OCI-LY7 (cell line): ENCODE data around the gene LCN2. TPM values are rescaled to one million over a fixed set of nuclear protein-coding genes. Genes with fewer than 3 reads are reported as not detected.

Experiments
- BruUV-seq: library from RNA; stranded (reverse); fragments of 400-500 nt; replicated peaks from 2 replicates; lab custom pipeline; 2021; lab: Mats Ljungman, UMichigan
- CTCF ChIA-PET: fragments of 300-600 bp; sonication (Branson Sonifier 250); formaldehyde crosslinking; loops from one replicate; lab custom pipeline; 2022; ENCODE audit warnings: antibody characterized with exemption; ENCODE audit not compliant: unreplicated experiment; lab: Charles Lee
- POLR2A ChIA-PET: fragments of 300-600 bp; sonication (Branson Sonifier 250); formaldehyde crosslinking; loops from one replicate; lab custom pipeline; 2022; ENCODE audit warnings: antibody characterized with exemption; lab: Charles Lee
- DNase-seq: peaks from one replicate; pipeline ENCODE4 v3.0.0-alpha.2; 2015; ENCODE audit warnings: low spot score
- H2AFZ ChIP-seq: fragments of 200-600 bp; sonication (generic), shearing (Covaris generic); 2 replicates; pipeline ENCODE4 v1.6.1; 2014; ENCODE audit warnings: mild to moderate bottlenecking, antibody characterized with exemption, low read length, moderate library complexity
- H3K27ac ChIP-seq: fragments of 200-600 bp; sonication (generic); 2 replicates; pipeline ENCODE4 v1.5.1; 2014; ENCODE audit warnings: mixed run types, low read depth, mild to moderate bottlenecking, moderate library complexity, low read length, inconsistent platforms; ENCODE audit not compliant: poor library complexity, severe bottlenecking
- H3K36me3 ChIP-seq: fragments of 200-600 bp; sonication (generic); 2 replicates; pipeline ENCODE4 v1.6.1; 2014; ENCODE audit warnings: mild to moderate bottlenecking, antibody characterized with exemption, low read length, moderate library complexity, mixed read lengths; ENCODE audit not compliant: insufficient read depth
- H3K4me1 ChIP-seq: fragments of 200-600 bp; sonication (generic); 2 replicates; pipeline ENCODE4 v1.5.1; 2014; ENCODE audit warnings: mild to moderate bottlenecking, low read length; ENCODE audit not compliant: insufficient read depth, poor library complexity, severe bottlenecking
- H3K4me2 ChIP-seq: fragments of 200-600 bp; sonication (generic); 2 replicates; pipeline ENCODE4 v1.6.1; 2014; ENCODE audit warnings: mild to moderate bottlenecking, low read length
- H3K4me3 ChIP-seq: fragments of 200-600 bp; sonication (generic); 2 replicates; pipeline ENCODE4 v1.5.1; 2014; ENCODE audit warnings: mild to moderate bottlenecking, low read depth, low read length; ENCODE audit not compliant: poor library complexity, severe bottlenecking
- H3K79me2 ChIP-seq: fragments of 200-600 bp; sonication (generic); 2 replicates; pipeline ENCODE4 v1.6.1; 2016; ENCODE audit warnings: low read depth, mild to moderate bottlenecking, low read length, moderate library complexity, mixed read lengths; ENCODE audit not compliant: insufficient read depth
- H3K9me2 ChIP-seq: fragments of 200-600 bp; sonication (generic); 2 replicates; pipeline ENCODE4 v1.6.1; 2016; ENCODE audit warnings: mild to moderate bottlenecking, low read length, mixed read lengths; ENCODE audit not compliant: insufficient read depth
- H3K9me3 ChIP-seq: fragments of 200-600 bp; sonication (generic); 2 replicates; pipeline ENCODE4 v1.6.1; 2014; ENCODE audit warnings: mild to moderate bottlenecking, mixed run types, low read length, mixed read lengths
- H4K20me1 ChIP-seq: fragments of 200-600 bp; sonication (generic); 2 replicates; pipeline ENCODE4 v1.6.1; 2014; ENCODE audit warnings: mild to moderate bottlenecking, antibody characterized with exemption, low read length, moderate library complexity, mixed read lengths; ENCODE audit not compliant: insufficient read depth
- CTCF ChIP-seq: fragments of 200-600 bp; sonication (generic); conservative IDR thresholded peaks from 2 replicates; pipeline ENCODE4 v1.5.1; 2014; ENCODE audit warnings: mild to moderate bottlenecking, antibody characterized with exemption, low read length, moderate library complexity, mixed read lengths
- EZH2phosphoT487 ChIP-seq: fragments of 200-600 bp; sonication (generic); IDR thresholded peaks from 2 replicates; pipeline ENCODE4 v1.6.1; 2018; ENCODE audit warnings: low read depth, borderline replicate concordance, mild to moderate bottlenecking, mixed run types, antibody characterized with exemption, low read length, moderate library complexity, mixed read lengths
- intact Hi-C: fragments of 100-400 bp; cut with micrococcal nuclease; formaldehyde crosslinking; loops from one replicate; pipeline ENCODE4 v1.10.0; 2022; ENCODE audit not compliant: unreplicated experiment
- total RNA-seq, 2 experiments: library from RNA; depleted of rRNA in 1 of 2; stranded (reverse); fragments of >200 nt in 1 of 2; shearing (Covaris generic) in 1 of 2; gene quantifications; 2 replicates each; pipeline ENCODE4 v1.2.3, GENCODE V29; 2014 to 2022

LCN2 gene
- total RNA-seq, 2 experiments from 2014 or later: not detected

GRCh38 chr9:128192601-128193371 lies 43.5 kb downstream of the LCN2 start:
- intact Hi-C loops: loop anchor here (5.0 kb wide), 1 partner anchor 65 kb away; the partner anchor contains the start of gene PTGES2
- H3K27ac ChIP-seq: no peak overlapping the region
- no peaks in the 10 kb centered on the region for H3K9me3 ChIP-seq
- peaks cover 14% of the 10 kb centered on the region for H3K36me3 ChIP-seq
- no peak for DNase-seq
- no peaks in the 10 kb centered on the region for H3K79me2 ChIP-seq
- H2AFZ ChIP-seq: no peak overlapping the region
- peak overlapping the region; percentile 5; the same call in 1 of the 2 replicates for H3K4me2 ChIP-seq
- no peaks in the 10 kb centered on the region for H3K9me2 ChIP-seq
- ChIA-PET CTCF (interaction anchor here (0.6 kb wide), 1 partner anchor 133 kb away, joined by 4 read pairs; no protein-coding TSS in a partner anchor), POLR2A (no interaction called here)
- no peak overlapping the region for H3K4me3 ChIP-seq
- TF ChIP-seq EZH2phosphoT487 (no peak), CTCF (no peak; the same call in 1 of the 2 replicates)
- no peaks in the 10 kb centered on the region for H4K20me1 ChIP-seq
- BruUV-seq: no TSS peak
- peaks cover 16% of the 10 kb centered on the region for H3K4me1 ChIP-seq

- no peak overlapping the region for H2AFZ ChIP-seq
- CTCF ChIA-PET: interaction anchor here (0.6 kb wide), 1 partner anchor 134 kb away, joined by 4 read pairs; no protein-coding TSS in a partner anchor
- no peak overlapping the region for H3K4me2 ChIP-seq
- no peaks in the 10 kb centered on the region for H3K79me2 ChIP-seq
- DNase-seq: no peak
- H3K4me3 ChIP-seq: no peak overlapping the region
- no peak overlapping the region for H3K27ac ChIP-seq
- no peaks in the 10 kb centered on the region for H3K9me2 ChIP-seq
- no peaks in the 10 kb centered on the region for H4K20me1 ChIP-seq
- H3K4me1 ChIP-seq: peaks cover 16% of the 10 kb centered on the region
- H3K36me3 ChIP-seq: peaks cover 8% of the 10 kb centered on the region
- intact Hi-C loops: loop anchor here (5.0 kb wide), 1 partner anchor 66 kb away; the partner anchor contains the start of gene PTGES2
- TF ChIP-seq EZH2phosphoT487 (no peak), CTCF (no peak)
- no peaks in the 10 kb centered on the region for H3K9me3 ChIP-seq
- BruUV-seq: no TSS peak
- POLR2A ChIA-PET: no interaction called here
These were observed 44.3 kb downstream of the LCN2 start for GRCh38 chr9:128193469-128194096.
